NCI-H1105 (cell line): ENCODE measurements around the gene NAGS.
"Not testable (repeated sequence)": the region's sequence is repeated elsewhere in the genome, so short reads cannot be mapped to it uniquely, and the experiment has no call there.

Experiments
- DNase-seq: peaks from one replicate; lab custom pipeline; 2025; lab: John Stamatoyannopoulos, UW

NAGS gene

DNA sequence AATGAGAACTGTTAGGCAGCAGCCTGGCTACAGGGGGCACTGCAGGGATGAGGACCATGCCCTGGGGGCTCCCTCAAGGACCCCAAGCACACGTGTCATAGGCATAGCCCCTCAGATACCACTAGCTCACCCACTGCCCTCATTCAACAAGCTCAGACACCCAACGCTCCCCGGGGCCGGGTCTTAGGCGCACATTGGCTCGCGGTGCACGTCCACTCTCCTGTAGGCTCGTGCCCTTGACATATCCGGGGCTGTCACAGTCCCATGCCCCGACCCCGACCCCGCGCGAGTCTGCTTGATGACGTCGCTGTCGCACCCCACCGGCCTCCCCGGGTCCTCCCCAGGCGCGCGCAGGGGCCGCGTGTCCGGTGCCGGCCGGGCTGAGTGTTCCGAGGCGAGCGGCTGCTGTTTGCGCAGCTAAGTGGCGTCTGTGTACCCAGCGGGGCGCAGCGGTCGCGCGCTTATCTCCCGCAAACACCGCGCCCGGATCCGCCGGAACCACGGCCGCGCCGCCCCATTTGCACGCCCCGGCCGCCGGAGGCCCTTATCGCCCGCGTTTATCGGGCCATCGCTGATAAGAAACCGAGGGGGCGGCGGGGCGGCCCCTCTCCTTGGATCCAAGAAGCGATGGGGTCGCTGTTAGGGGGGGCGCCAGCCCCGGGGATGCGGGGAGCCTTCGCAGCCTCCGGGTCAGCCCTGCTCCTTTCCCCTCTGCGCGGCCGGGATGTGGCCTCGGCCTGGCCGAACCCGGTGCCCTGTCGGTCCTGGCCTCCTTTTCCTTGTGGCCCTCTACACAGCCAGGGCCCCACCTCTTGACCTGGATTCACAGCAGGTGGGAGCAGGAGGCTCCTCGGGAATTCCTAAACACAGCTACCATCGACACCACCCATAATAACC lies 20.7 kb upstream of the NAGS start:
- no peak for DNase-seq

DNA sequence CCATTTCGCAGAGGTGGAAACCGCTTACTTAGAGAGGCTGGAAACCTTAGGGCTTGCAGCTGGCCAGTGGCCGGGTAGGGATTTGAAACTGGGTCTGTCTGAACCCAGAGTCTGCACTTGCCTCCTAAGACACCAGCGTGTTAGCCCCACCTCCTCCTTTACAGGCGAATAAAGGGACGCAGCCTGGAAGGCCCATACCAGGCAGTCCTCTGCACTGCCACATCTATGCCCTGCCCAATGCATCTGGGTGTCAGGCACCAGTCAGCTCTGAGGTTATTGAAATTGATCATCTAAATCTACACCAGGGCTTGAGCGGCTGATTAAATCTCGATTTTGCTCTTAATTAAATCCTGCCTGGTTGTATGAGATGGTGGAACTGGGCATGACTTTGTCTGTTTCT lies 19.9 kb upstream of the NAGS start:
- no peak for DNase-seq

DNA sequence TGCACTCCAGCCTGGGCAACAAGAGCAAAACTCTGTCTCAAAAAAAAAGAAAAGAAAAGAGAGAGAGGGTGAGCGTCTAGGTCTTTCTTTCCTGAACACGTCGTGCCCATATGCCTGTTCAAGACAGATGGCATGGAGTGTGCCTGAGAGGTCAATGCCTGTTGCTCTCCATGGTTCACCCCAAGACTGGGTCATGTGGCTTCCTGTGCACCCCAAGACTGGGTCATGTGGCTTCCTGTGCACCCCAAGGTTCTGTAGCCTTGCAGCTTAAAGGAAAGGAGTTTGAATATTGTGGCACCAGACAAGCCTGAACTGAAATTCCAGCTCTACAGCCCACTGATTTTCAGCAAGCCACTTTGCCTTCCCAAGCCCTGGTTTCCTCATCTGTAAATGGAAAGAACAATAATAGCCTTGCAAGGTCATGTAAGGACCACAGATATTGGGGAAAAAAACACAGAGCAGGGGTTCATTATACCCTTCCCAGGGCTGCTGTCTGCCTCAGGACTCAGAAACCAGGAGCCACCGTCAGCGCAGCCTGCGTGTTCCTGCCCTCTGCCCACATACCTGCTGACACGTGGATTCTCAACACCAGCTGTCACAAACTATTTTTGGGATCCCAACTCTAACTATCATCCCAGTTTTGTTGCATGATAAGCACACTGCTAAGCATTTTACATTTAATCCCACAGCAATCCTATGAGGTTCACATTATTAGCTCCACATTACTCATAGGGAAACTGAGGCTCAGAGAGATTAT lies 18.0 kb upstream of the NAGS start:
- DNase-seq: no peak

DNA sequence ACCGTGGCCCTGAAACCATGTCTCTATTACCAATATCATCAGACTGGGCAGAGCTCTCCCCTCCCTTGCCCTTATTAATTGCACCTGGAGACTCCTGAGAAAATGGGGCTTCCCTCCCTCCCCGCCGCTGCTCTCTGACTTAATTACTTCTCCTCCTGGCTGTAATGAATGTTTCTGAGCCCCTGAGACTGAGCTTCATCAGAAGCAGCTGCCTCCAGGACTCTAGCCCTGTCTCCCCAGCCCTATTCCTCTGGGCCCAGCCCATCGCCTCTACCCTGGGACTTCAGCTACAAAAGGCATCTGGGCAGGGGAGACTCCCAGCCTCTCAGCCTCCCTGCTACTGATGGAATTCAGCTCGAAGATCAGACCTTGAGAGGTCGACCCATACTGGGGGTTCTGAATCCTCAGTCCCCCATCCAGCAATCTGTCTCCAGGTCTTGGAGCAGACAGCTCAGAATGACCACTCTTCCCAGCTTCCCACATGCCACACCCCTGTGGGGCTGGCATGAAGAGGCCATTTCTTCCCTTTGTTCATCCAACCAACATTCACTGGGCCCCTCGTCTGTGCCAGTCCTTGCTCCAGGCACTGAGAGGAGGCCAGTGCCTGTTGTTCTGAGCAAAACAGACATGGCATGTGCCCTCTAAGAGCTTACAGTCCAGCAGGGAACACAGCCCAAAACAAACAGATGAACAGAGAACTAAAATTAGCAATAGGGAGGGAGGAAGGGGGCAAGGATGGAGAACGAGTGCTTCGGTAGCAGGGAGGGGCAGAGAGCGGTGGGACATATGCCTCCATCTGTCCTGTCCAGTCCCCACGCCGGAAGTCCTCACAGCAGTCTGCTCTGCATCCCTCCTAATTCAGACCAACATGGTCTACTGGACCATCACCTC lies 17.0 kb upstream of the NAGS start:
- DNase-seq: no peak

DNA sequence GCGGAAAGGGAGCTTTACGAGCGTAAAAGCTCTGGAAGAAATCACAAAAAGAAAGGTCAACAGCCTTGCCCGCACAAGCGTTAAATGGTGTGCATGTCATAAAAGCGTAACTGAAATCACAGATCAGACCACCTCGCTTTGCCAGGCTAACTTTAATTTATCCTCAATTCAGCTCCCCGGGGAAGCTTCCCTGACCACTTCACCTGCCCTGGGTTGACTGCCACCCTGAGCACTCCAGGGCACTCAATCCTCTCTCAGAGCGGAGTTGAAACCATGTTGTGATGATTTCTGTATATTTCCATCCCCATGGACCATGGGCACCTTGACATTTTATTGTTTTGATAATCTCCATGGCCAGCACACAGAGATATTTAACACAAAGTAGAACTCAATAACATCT lies 16.1 kb upstream of the NAGS start:
- no peak for DNase-seq

DNA sequence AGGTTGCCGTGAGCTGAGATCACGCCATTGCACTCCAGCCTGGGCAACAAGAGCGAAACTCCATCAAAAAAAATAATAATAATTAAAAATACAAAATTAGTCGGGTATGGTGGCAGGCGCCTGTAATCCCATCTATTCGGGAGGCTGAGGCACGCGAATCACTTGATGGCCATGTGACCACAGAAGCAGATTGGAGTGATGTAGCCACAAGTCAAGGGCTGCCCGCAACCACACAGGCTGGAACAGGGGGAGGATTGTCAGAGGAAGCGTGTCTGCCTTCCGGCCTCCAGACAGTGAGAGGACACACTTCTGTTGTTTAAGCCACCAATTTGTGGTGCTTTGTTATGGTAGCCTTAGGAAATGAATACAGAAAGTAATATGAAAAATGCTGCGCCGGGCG lies 11.8 kb upstream of the NAGS start:
- no peak for DNase-seq

DNA sequence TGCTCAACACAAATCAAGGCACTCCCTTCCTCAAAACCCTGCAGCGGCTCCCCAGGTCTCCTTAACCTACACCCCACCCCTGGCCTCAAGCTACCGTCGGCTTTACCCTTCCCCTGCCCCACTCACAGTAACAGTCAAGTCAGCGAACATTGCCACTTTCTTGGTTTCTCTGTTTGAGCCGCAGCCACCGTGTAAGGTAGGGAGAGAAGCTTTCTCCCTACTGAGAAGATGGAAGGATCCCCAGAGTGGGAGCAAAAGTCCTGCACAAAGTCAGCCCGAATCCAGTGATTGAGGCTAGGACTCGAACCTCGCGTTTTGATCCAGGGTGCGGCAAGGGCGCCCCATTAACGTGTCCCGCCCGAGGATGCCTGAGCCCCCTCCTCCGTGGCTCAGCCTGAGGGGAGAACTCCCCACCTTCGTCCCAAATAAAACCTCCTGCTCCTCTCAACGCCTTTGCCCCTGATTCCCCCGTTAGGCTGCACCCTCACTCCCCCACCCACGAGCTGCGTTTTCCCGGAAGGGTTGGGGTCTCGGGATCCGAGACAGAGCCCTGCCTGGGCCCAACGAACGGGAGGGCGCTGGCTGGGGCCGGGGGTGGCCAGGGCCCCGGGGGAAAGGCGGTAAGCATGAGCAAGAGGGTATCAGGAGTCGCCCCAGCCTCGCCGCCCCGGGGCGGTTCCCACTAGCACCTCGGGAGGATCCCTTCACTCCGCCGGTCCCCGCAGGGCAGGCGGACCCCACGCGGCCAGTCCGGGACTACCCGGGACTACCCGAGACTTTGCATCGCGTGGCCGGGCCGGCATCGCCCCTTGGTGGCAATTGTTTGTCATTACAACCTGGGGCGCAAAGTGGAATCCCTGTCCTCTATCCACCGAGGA lies 9.9 kb upstream of the NAGS start:
- DNase-seq: no peak

DNA sequence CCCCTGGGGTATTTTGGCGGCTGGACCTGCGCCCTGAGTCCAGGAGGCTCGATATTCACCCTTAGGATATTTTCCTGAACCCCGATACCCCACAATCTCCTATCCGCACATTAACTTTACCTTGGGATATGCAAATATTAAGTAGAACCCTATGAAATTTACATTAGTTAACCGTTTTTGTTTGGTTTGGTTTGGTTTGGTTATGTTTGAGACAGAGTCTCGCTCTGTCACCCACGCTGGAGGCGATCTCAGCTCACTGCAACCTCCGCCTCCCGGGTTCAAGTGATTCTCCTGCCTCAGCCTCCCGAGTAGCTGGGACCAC lies 9.3 kb upstream of the NAGS start:
- no peak for DNase-seq

DNA sequence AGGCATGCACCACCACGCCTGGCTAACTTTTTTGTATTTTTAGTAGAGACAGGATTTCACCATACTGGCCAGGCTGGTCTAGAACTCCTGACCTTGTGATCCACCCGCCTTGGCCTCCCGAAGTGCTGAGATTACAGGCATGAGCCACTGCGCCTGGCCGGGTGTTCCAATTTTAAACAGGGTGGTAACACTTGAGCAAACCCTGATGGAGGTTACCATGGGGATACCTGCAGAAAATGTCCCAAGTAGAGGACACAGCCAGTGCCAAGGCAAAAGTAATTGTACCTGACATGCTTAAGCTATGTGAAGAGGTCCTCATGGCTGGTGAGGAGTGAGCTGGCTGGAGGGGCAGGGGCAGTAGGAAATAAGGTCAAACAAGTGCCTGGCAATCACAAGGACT lies 7.2 kb upstream of the NAGS start:
- not testable (repeated sequence) for DNase-seq

DNA sequence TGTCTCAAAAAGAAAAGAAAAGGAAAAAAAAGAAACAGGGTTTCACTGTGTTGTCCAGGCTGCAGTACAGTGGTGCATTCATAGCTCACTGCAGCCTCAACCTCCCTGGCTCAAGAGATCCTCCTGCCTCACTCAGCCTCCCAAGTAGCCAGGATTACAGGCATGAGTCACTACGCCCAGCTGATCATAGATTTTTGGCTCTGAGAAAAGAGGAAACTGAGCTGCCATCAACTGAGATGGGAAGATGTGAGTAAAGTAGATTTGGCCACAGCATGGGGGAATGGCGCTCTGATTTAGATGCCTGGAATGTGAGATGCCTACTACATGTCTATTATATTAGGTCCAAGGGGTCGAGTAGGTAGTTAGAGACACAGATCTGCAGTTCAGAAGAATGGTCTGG lies 5.9 kb upstream of the NAGS start:
- no peak for DNase-seq

DNA sequence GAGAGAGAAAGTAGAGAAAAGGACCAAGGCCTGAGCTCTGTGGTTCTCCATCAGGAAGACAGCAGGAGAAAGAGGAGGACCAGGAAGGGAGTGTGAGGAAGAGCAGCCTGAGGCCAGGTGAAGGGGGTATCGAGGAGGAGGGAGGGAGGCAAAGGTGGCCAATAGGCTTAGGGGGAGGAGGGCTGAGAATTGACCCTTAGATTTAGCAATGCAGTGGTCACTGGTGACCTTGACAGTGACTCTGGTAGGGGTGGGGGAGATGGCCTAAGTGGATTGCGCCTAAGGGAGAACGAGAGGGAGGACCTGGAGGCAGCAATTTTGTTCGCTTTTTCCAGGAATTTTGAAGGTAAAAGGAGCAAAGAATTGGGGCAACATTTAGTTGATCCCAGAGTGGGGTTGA lies 5.4 kb upstream of the NAGS start:
- DNase-seq: no peak

DNA sequence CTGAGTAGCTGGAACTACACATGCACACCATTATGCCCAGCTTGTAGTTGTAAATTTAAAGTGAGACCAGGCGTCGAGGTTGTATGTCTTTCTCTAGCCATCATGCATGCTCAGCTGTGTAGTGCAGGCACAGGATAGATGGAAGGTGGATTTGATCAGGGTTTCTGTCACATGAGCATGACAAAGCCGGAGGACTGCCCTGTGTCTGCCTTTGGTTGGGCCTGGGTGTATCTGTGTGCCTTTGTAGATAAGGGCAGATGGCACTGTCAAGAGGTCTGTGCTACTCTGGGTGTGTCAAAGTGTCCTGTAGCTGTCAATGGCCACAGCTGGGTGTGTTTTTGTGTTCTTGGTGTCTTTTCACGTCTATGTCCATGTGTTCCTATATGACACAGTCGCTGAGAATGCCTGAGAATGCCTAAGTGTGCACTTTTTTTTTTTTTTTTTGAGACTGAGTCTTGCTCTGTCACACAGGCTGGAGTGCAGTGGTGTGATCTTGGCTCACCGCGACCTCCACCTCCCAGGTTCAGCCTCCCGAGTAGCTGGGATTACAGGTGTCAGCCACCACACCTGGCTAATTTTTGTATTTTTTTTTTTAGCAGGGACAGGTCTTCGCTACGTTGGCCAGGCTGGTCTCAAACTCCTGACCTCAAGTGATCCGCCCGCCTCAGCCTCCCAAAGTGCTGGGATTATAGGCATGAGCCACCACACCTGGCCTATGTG lies 4.1 kb upstream of the NAGS start:
- no peak for DNase-seq

DNA sequence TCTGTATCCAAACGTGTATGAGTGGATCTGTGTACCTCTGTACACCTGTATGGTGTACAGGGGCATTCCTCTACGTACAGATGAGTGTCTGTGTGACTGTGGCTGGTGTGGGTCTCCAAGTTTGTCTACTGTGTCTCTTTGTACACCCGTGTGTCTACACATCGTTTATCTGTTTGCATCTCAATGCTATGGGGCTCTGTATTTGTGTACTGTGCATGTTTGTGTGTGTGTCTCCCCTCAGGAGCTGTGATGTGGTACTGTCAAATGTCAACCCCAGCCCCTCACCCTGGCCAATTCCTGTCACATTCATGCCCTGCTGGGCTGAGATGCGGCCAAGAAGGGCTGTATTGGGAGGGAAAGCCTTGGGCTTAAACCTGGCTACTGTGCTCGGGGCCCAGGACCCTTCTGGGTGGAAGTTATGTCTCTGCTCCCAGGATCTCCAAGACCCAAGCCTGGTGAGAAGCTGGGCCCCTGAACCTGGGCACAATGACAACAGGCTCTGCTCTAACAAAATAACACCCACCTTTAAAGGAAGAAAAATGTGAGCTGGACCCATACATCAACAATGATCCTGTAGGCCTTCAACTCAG lies 3.5 kb upstream of the NAGS start:
- DNase-seq: no peak

DNA sequence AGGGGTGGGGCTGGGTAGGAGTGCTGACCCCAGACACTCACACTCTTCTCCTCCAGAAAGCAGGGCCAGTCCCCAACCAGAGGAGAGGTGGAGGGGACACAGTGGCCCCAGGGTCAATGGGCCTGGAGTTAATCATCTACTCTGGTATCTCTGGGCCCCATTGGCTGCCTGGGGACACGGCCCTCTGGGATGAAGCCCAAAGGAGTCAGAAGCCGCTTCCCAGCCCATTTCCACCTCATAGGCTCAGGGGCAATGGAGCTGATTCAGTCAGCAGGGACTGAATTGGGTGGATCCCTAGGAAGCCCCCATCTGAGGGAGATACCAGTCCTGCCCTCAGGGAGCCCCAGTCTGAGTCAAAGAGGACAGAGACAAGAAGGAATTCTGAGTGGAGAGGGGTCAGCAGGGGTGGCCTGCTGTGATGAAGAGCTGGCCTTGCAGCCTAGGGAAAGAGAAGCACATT lies 2.9 kb upstream of the NAGS start:
- no peak for DNase-seq

DNA sequence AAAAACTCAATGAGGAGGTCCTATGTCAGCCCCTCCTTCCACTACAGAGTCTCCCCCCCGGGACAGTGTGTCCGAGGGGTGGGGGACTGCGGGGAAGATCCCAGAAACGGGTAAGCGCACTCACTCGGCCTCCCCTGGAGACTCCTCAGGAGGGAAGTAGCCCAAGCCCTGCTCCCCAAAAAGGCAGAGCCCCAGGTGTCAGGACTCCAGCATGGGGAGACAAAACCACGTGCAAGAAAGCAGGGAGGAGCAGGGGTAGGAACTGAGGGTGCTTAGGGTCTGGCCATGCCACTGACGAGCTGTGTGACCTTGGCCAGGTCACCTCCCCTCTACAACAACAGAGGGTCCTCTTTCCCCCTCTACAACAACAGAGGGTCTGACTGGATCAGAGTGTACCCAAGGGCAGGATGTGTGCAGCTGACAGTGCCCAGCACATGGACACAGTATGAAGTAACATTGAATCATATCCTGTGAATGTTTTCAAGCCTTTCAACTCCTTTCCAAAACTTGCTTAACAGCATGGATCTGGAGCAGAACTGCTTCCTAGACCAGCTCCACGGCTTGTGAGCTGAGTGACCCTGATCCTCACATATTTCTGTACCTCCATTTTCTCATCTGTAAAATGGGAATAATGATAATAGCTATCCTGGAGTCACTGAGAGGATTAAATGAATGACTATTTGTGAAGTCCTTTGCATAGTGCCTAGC lies 2.1 kb upstream of the NAGS start:
- no peak for DNase-seq

DNA sequence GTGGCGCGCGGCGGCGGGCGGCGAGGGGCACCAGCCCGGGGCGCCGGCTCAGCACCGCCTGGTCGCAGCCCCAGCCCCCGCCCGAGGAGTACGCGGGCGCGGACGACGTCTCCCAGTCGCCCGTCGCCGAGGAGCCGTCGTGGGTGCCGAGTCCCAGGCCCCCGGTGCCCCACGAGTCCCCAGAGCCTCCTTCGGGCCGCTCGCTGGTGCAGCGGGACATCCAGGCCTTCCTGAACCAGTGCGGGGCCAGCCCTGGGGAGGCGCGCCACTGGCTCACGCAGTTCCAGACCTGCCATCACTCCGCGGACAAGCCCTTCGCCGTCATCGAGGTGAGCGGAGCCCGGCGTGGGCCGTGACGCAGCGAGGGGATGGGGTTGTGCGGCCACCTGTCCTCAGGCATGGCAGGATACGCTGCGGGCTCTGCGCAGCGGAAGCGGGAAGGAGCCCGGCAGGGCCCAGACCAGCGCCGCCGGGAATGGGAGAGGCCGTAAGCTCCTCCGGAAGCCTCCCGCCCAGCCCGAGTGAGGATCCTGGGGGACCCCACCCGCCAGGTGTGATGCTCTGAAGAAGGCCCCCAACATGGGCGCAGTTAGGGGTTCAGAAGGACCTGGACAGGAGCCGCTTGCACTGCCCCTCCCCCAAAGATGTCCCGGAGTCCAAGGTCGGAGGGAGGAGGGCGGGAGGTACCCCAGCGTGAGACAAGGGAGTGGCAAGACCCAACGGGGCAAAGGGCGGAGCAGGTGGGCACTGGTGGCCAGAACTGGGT lies 522 bp downstream of the NAGS start:
- no peak for DNase-seq

DNA sequence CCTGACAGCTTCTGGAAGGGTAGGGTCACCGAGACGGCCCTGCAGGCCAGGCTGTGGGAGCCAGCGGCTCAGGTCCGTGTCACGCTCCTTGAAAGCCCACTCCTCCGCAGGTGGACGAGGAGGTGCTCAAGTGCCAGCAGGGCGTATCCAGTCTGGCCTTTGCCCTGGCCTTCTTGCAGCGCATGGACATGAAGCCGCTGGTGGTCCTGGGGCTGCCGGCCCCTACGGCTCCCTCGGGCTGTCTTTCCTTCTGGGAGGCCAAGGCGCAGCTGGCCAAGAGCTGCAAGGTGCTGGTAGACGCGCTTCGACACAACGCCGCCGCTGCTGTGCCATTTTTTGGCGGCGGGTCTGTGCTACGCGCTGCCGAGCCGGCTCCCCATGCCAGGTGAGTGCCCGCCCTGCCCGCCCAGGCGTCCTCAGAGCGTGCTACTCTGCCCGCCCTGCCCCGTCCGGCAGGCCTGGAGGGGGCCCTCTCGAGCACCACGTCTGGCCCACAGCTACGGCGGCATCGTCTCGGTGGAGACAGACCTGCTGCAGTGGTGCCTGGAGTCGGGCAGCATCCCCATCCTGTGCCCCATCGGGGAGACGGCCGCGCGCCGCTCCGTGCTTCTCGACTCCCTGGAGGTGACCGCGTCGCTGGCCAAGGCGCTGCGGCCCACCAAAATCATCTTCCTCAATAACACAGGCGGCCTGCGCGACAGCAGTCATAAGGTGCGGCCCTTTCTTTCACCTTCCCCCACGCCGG lies 1.3 kb downstream of the NAGS start:
- DNase-seq: peak; percentile 47

DNA sequence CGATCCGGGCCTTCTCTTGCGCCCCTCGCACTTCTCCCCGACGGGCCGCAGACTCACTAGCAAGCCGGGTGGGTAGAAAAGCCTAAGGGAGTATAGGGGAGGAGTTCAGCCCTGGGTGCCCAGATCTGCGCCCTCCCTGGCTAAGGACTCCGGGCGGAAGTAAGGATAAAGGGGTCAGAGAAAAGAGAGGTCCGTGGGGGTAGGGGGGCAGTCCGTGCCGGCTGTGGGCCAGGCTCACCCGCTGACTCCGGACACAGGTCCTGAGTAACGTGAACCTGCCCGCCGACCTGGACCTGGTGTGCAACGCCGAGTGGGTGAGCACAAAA lies 1.8 kb downstream of the NAGS start:
- DNase-seq: no peak
